ENCODE data around the gene EID3.
"Not testable (repeated sequence)": the region's sequence is repeated elsewhere in the genome, so short reads cannot be mapped to it uniquely, and the experiment has no call there.

EID3 gene

DNA sequence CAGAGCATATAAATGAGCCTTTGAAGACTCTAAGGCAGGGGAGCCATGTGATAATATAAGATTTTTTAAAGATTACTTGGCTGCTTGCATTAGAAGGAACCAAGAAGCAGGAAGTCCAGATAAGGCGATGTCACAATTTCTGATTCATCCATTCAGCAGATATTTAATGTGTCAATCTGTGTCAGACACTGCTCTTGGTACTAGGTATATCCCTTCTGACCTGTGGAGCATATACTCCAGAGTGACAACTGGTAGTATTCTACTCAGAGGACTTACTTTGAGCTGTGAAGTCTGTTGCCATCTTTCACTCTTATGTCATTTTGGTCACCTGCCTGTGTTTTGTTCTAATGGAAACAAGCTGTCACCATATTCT lies 10.7 kb downstream of the EID3 start:
- DNase-seq, result no peak

DNA sequence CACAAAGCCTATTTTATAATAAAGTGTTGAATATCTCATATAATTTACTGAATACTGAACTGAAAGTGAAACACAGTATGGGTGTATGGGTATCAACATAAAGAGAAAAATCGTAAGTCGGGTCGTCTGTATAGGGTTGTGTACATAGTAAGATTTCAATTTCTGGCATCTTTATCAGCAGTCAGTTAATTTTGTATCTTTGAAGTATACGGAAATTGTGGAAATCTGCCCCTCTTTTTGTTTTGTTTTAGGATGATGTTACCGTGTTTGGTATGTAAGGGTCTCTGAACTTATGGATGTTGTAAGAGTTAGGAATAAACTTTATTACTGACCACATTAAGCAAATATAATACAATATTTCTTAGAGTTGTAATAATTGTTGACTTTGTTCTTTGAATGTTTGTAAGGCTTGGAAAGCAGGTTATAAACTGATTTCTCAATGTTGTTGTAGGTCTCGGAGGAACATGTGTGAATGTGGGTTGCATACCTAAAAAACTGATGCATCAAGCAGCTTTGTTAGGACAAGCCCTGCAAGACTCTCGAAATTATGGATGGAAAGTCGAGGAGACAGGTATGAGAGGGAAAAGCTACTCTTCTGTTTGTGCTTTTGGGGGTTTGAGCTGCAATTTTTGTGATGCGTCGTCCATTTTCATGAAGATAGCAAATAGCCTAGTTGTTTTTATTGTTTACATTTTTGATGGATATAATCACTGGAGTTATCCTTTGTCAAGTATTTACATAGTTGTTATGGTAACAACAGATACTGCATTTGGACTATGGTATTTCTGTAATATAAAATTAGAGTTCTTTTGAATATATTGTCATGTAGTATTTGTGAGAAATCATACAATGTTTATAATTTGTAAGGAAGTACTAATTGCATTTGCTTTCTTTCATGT lies 12.0 kb downstream of the EID3 start:
- no peak for DNase-seq

DNA sequence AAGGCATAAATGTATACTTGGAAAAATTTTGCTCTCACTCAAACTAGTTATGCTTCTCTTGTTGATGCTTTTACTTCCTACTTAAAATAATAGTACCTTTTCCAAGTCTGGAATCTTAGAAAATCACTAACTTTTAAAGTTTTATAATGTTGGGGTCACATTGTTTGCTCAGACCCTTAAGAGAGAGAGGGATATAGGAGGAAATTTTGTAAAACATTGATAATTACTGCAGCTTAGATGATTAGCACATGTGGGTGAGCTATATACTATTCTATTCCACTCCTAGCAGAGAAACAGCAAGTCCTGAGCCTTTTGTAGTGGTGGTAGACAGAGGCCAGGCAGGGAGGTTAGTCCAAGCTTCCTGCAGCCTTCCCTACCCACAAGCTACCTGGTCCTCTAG lies 13.4 kb downstream of the EID3 start:
- no peak for DNase-seq

DNA sequence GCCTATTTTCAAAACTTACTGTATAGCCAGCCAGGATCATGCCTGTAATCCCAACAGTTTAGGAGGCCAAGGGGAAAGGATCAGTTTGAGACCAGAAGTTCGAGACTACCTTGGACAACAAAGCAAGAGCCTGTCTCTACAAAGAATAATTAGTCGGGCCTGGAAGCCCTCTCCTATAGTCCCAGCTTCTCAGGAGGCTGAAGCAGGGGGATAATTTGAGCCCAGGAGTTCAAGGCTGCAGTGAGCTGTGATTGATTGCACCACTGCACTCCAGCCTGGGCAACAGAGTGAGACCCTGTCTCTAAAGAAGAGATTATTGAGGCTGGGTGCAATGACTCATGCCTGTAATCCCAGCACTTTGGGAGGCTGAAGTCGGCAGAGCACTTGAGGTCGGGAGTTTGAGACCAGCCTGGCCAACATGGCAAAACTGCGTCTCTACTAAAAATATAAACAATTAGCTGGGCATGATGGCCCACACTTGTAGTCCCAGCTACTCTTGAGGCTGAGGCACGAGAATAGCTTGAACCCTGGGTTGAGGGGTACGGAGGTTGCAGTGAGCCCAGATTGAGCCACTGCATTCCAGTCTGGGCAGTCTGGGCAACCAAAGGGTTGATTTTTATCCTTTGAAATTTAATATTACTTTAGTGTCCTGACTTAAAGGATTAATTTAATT lies 14.1 kb downstream of the EID3 start:
- no peak for DNase-seq

DNA sequence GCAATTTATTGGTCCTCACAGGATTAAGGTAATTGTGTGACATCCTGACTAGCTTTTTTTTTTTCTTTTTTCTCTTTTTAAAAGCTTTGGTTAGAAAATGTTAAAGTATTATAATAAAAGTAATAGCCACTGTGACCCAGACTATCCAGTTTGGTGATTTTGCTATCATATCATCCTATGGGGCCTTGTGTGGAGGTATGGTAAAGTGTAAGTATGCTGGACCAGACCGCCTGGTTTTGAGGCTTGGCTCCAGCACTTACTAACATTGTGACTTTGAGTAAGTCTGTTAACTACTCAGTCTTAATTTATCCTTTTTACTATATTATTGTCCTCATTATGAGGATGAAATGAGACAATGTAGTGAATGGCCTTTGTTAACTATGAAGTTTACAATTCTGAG lies 15.5 kb downstream of the EID3 start:
- no peak for DNase-seq

DNA sequence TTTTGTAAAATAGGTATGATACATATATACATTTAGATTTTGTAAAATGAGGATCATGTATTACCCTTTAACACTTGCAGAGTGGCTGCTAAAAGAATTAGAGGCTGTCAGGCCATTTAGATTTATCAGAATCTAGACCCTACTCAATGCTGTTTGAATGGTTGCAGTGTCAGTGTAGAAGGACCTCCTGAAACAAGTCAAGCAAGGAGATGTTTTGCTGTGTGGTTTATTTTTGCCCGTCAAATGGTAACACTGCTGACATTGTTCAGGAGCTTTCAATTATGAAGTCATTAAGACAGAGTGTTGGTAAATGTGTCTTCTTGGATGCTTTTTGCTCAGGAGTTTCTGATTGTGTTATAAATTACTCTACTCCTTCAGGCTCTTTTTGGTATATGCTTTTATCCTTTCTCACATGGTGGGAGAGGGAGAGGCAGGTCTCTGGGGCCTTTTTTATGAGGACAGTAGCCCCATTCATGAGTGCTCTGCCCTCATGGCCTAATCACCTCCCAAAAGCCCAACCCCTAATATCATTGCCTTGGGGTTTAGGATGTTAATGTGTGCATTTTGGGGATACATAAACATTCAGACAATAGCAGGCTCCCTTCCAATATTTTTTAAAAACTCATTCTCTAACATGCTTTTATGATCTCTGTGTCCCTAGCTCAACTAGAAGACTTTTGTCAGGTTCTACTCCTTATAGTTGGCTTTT lies 16.5 kb downstream of the EID3 start:
- no peak for DNase-seq

DNA sequence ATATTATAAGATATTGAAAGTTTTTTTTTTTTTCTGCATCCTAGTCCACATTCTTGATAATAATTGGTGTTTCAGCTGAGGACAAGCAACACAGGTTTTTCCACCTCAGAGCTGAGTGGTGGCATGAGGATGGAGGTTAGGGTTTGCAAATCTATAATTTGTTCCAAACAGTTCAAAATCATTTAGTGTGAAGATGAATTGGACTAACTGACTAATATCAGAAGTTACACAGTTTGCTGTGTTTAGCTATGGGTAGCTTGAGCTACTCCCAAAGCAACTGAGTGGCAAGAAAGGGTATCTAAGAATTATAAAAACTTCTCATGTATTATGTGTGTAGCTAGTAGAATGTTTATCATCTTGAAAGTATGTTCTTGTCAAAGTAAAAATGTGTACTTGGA lies 17.1 kb downstream of the EID3 start:
- no peak for DNase-seq

DNA sequence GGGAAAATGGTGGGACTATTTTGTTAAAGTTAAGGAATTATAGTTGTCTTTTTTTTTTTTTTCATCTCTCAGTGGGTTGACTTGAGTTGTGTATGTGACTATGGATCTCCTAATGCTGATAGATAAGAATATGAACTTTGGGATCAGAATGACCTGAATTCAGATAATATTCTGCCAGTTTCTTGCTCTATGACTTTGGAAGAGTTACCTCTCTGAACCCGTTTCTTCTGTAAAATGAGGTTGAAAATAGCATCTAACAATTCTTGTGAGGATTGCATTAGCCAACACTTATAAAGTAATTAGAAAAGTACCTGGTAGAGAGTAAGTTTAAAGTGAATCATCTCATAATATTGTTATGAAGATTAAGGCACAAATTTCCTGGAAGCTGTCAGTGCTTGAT lies 18.4 kb downstream of the EID3 start:
- no peak for DNase-seq

DNA sequence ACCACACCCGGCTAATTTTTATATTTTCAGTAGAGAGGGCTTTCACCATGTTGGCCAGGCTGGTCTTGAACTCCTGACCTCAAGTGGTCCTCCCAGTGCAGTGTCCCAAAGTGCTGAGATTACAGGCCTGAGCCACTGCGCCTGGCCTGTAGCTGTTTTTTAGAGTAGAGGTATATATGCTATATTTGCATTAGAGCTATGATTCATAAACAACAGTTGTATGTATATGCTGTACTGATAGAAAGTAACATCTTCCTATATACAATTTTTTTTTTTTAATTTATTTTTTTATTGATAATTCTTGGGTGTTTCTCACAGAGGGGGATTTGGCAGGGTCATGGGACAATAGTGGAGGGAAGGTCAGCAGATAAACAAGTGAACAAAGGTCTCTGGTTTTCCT lies 19.0 kb downstream of the EID3 start:
- DNase-seq, result not testable (repeated sequence)

DNA sequence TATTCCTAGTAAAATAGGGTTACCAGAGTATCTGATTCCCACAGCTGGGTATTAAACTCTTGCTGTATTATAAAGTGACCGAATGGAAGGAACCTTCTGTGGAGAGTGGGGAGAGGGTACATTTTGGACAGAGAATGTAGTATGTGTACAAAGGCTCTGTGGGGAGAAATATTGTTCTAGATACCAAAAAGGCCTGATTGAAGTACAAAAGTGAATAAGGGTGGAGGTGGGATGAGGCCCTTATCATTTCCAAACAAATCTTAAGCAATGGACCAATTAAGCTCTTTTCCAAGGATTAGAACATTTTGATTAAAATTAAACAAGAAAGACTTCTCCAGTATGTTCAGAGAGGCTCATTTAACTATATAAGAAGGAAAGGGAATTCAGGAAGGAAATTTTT lies 20.4 kb downstream of the EID3 start:
- no peak for DNase-seq

DNA sequence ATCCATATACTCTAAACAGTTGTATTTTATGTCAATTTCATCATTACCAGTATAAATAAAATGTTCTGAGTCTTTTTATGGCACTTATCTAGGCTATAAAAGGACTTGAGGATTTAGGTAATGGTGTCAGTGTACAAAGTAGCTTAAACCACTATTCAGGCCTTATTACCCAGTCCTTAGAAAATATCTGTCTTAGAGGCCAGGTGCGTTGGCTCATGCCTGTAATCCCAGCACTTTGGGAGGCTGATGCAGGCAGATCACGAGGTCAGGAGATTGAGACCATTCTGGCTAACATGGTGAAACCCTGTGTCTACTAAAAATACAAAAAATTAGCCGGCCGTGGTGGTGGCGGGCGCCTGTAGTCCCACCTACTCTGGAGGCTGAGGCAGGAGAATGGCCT lies 24.7 kb downstream of the EID3 start:
- DNase-seq, result not testable (repeated sequence)

DNA sequence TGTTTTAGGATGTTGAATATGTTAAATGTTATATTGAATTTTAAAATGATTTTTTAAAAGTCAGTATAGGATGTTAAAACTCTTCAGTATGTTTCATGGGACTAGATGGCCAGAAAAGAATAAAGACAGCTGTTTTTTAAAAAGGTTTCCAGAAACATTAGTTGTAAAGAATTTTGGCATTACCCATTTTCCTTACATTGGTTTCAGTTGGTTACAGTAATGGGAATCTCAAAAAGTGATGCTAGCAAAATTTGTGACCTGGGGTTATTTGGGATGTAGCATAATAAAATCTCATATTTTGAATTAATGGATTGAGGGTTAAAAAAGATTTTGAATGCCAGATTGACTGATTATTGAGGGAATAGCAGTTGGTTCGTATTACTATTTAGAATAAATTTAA lies 25.3 kb downstream of the EID3 start:
- DNase-seq, result no peak

DNA sequence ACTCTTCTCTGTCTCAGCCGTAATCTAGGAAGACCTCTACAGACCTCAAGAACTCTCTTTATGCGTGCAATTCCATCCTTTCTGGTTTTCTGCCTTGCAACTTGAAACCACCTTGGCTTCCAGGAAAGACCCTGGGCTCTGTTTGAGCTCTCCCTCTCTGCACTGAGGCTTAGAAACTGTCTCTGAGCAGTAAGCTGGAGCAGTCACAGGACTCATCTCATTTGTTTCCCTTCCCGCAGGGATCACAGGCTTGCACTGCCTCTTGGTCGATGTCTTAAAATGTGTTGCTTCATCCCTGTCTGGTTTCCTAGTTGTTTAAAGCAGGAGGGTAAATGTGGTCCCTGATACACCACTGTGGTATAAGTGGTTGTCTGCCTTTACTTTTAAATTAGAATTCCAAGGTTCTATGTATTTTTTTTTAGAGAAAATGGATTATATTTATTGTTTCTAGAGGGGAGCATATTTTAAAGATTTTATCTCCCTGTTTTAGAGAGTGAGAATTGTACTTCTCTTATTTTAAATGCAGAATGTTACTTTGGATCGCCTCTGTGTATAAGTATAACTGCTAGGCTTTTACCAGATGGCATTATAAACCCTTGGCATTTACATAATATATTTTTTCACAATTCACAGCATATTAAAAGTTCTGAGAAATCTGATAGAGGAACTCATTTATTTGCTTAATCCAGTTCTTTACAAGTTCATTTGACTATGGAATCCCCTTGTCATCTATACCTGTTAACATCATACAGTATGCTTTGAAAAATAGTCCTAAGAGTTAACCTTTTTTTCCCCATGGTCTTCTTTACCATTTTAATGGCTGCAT lies 26.4 kb downstream of the EID3 start:
- DNase-seq, result no peak

DNA sequence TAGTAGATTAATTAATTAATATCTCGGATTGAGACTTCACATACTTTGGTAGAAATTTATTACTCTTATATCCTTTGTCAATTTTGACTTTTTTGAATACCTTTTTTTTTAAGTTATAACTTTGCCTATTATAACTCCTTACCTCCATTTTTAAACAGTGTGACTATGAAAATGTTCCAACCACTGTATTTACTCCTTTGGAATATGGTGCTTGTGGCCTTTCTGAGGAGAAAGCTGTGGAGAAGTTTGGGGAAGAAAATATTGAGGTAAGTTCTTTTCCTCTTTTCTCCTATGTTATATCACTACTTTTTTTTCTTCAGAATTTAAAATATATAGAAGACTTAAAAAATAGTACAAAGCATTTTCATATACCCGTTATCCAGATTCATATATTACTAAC lies 27.8 kb downstream of the EID3 start:
- no peak for DNase-seq

DNA sequence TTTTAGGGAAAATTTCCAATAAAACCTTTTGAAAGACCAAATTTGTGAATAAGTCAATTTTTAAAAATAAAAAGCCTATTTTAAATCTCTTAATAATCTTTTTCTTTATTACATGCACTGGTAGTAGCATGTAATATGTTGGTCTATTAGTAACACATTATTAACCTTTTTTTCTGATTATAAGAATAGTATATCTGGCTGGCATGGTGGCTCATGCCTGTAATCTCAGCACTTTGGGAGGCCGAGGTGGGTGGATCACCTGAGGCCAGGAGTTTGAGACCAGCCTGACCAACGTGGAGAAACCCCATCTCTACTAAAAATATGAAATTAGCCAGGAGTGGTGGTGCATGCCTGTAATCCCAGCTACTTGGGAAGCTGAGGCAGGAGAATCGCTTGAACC lies 28.7 kb downstream of the EID3 start:
- DNase-seq, result not testable (repeated sequence)

DNA sequence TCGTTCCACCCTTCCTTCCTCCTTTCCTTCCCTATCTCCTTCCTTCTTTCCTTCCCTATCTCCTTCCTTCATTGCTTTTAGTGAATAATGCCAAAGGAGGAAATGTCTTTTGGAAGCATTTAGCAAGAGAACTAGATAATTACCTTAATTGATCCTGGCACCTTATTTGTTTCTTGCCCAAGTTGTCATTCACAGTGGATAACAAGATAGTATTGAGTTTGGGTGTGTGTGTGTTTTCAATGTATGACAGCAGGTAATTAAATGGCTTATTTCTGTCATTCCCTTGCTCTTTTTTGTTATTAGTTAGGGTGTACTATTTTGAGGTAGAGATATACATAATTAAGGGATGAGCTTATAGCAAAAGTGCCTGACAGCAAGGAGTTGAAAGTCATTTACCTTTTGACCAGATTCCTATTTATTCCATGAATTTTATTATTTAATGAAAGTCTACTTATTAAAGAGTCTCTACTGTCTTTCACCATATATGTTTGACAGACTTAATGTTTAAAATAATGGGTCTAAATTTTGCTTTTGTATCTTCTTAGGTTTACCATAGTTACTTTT lies 30.2 kb downstream of the EID3 start:
- no peak for DNase-seq

DNA sequence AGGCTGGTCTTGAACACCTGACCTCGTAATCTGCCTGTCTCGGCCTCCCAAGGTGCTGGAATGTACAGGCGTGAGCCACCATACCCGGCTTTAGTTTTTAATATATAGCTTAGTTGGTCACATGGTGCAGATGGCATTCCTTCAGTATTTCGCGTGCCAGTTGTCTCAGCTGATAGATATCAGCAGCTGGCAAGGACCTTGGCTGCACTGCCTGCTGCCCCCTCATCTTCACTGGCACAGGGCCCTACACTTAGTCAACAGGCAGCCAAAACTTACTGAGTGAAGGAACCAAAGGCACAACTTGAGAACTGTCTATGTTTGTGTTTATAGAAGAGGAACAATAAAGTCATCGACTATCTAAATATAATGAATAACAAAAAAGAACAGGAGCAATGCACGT lies 31.0 kb downstream of the EID3 start:
- DNase-seq, result no peak

DNA sequence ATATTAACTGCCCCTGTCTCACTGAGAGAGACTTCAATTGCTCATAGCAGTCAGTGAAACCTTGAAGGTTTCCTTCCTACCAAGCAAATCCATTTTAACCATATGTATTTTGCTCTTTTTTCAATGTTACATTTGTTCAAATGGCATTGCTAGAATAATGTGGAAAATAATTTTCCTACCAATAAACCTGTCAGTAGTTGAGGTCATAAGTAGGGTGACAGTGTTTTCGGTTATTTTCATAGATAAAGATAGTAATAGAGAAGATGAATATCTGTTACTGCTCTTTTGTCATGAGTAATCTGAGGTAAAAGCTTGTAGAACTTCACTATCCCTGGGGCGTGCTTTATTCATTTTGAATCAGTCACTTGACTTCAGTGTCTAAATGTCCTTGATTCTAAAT lies 32.6 kb downstream of the EID3 start:
- no peak for DNase-seq

DNA sequence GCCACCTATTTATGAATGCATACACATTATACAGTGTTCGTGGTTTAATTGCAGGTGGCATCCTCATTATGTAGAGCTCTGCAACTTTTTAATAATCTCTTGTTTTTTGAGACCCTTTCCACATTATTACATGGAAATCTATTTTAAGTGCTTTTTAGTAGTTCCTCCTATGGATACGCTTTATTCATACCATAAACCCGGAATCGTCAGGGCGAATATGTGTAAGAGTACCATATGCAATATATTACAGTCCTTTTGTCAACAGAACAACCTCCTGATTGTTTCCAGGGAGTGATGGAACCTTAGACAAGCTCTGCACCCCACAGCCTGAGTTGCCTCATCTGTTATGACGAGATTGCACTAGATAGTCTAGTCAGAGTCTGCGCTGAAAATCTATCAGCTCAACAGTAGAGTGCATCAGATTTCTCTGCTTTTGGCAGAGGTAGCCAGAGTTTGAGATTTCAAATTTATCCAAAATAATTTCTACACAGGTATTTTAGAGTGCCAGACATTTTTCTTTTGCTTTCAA lies 33.6 kb downstream of the EID3 start:
- no peak for DNase-seq

DNA sequence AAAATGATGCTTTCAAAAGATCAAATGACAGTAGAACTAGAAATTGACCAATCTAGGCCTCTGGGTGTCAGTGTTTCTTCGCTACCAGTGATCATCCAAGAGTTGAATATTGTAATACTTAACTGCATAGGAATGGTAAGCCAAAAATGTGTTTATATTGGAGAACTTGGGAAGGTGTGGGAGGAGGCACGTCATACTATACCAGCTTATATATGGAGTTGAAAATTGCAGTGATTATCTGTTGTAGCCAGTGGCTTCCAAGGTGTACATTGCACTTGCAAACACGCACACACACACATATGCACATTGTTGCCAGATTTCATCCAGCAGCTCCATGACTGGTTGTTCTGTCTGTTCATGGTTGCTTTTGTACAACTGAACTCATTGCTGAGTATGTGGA lies 36.1 kb downstream of the EID3 start:
- DNase-seq, result no peak

DNA sequence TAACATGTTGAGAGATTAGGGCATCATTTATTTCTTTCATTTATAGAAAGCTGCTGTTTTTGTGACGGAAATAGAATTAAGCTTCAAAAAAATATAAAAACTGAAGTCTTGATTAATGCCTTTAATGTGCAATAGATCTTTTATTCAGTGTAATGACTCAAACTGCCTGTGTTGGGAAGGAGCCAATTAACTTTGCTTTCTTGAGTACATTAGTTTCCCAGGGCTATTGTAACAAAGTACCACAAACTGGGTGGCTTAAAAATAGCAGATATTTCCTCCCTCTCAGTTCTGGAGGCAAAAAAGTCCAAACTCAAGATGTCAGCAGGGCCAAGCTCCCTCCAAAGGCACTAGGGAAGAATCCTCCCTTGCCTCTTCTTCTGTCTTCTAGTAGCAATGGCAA lies 36.6 kb downstream of the EID3 start:
- no peak for DNase-seq

DNA sequence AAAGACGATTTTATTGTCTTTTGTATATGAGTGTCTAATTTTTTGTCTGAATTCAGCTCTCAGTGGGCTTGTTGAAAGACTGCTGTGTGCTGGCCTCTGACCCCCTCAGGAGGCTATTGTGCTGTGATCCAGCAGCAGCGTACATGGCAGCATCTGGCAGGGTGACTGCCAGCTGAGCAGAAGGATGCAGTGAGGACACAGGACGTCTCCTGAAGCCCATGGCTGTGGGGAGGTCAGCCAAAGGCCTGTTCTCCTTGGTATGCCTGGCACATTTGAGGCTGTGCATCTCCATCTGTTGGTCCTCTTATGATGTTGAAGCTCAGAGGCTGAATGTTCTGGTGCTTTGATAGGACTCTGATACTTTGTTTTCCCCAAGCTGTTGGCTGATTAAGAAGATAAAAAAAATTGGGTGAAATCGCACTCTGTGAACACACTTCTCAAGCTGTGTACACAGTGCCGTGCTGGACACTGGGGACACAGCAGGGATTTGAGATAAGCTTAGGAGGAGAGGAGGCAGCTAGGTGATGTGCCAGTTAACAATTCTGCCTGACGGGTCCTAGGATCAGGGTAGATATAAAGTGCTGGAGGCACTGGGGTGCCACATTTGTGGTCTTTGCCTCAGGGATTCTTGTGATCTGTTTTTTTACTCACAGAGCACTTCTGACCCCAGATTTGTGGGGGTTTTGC lies 37.5 kb downstream of the EID3 start:
- DNase-seq, result no peak

Measured in cerebellar nuclear complex (tissue), 1 donor.